ENCODE measurements around the gene COL1A2. TPM values are rescaled to one million over a fixed set of nuclear protein-coding genes. Genes with fewer than 3 reads are reported as not detected.

The COL1A2 gene
- total and polyA plus RNA-seq, 2 of the 8 experiments (the other 6 are each of a cell fraction or from before 2014, with no cell fraction given): 45.2 to 87.2 TPM

DNA sequence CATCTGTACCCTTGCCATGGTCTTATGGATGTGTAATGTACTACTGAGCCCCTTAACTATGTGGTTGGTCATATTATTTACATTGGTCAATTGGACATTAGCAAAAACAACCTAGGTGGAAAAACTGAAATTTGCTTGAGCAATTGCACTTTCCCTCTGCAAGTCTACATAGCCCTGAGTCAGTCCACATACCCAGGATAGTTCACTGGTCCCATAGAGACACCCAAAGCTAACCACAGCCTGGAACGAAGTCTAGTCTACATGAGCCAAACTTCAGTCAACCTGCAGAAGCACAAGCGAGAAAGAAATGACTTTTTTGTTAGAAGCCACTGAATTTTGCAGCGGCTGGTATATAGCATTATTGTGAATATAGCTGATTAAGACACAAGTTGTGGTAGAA lies 37.6 kb upstream of the COL1A2 start:
- H2BK12ac ChIP-seq (ENCODE audit: low read depth, low read length): no peak overlapping the region
- no peak overlapping the region for H3K4ac ChIP-seq (replicated peaks; ENCODE audit: insufficient read length, low read depth, low read length)
- no peaks in the 10 kb centered on the region for H4K20me1 ChIP-seq (replicated peaks in 1 of 2; ENCODE audit: control insufficient read depth in 1 of 2, insufficient read depth in 2 of 2, low read length in 2 of 2)
- H3K27me3 ChIP-seq (replicated peaks in 1 of 4; ENCODE audit: control insufficient read depth in 3 of 4, extremely low read depth in 1 of 4, insufficient read depth in 3 of 4, low read length in 3 of 4): no peaks in the 10 kb centered on the region
- no peaks in the 10 kb centered on the region for H3K23me2 ChIP-seq (ENCODE audit: low read depth, low read length)
- H3K23ac ChIP-seq (ENCODE audit: insufficient read length): no peak overlapping the region
- H3K4me1 ChIP-seq (replicated peaks in 1 of 4; ENCODE audit: control insufficient read depth in 3 of 4, insufficient read depth in 4 of 4, low read length in 3 of 4): no peaks in the 10 kb centered on the region
- H3K27ac ChIP-seq (ENCODE audit: low read depth, low read length): no peak overlapping the region
- H4K91ac ChIP-seq (replicated peaks; ENCODE audit: insufficient read length, low read length): no peak overlapping the region
- no peak overlapping the region for H2BK15ac ChIP-seq (ENCODE audit: low read length)
- no peak overlapping the region for H2BK20ac ChIP-seq (ENCODE audit: low read length)
- H3K9me3 ChIP-seq (ENCODE audit: insufficient read depth in 2 of 2, low read depth in 1 of 2, low read length in 1 of 2): no peaks in the 10 kb centered on the region
- H3K4me3 ChIP-seq (ENCODE audit: extremely low read depth in 1 of 4, insufficient read depth in 2 of 4, low read depth in 3 of 4, low read length in 4 of 4): no peak overlapping the region
- H2AFZ ChIP-seq (ENCODE audit: low read length): no peak overlapping the region
- no peak for FAIRE-seq
- CTCF ChIA-PET (ENCODE audit: partially characterized antibody): no interaction called here
- H2BK120ac ChIP-seq (replicated peaks; ENCODE audit: low read depth, low read length): no peak overlapping the region
- H3K18ac ChIP-seq (ENCODE audit: extremely low read depth, low read length): no peak overlapping the region
- no peak overlapping the region for H2AK5ac ChIP-seq (ENCODE audit: low read depth, low read length)
- no peak for TF ChIP-seq JUN (IDR thresholded peaks at IDR 0.05; ENCODE audit: low read depth, low read length)
- no peak for TF ChIP-seq NRF1 (IDR thresholded peaks at IDR 0.05; ENCODE audit: low read depth, low read length)
- no peak for TF ChIP-seq CBX5 (IDR thresholded peaks at IDR 0.05; ENCODE audit: low read depth, low read length)
- no peak for TF ChIP-seq SIRT6 (IDR thresholded peaks at IDR 0.05; ENCODE audit: low read length)
- no peak overlapping the region for H3K56ac ChIP-seq (replicated peaks; ENCODE audit: insufficient read length, low read depth, low read length)
- H3K9ac ChIP-seq (replicated peaks in 1 of 4; ENCODE audit: extremely low read depth in 1 of 4, low read depth in 3 of 4, low read length in 3 of 4): no peak overlapping the region
- no peak overlapping the region for H4K5ac ChIP-seq (ENCODE audit: insufficient read length, low read depth, low read length)
- POLR2A ChIA-PET (ENCODE audit: partially characterized antibody): no interaction called here
- WGBS, 2 experiments (ENCODE audit: extremely low coverage in 1 of 2, insufficient coverage in 1 of 2, insufficient read length in 1 of 2, insufficient replicate concordance in 2 of 2, low coverage in 1 of 2, low lambda C conversion rate in 2 of 2, missing lambda C conversion rate in 1 of 2): 87% methylated on average over 3 of the region's 3 CpGs; no CpG with 5 or more reads in 1 of the 2 experiments
- no peaks in the 10 kb centered on the region for H3K79me1 ChIP-seq (ENCODE audit: low read depth, low read length)
- H3K79me2 ChIP-seq (ENCODE audit: control insufficient read depth in 1 of 2, insufficient read depth in 2 of 2, low read length in 2 of 2): no peaks in the 10 kb centered on the region
- H3K14ac ChIP-seq (ENCODE audit: insufficient read length): no peak overlapping the region
- H3K36me3 ChIP-seq (ENCODE audit: control insufficient read depth in 2 of 4, insufficient read depth in 4 of 4, low read length in 3 of 4): no peaks in the 10 kb centered on the region
- H4K8ac ChIP-seq (ENCODE audit: extremely low read depth, insufficient read depth, low read length): no peak overlapping the region
- DNase-seq (ENCODE audit: low read depth in 1 of 2, low spot score in 2 of 2): no peak
- no peak overlapping the region for H2BK5ac ChIP-seq (ENCODE audit: low read depth, low read length)
- H3K4me2 ChIP-seq (ENCODE audit: insufficient read depth in 1 of 2, low read depth in 2 of 2, low read length in 2 of 2): no peak overlapping the region
